ENCODE data around the gene RINT1.

Gene RINT1

GRCh38 chr7:105538339-105538738 lies 6.3 kb downstream of the RINT1 start:
- H3K4me3 ChIP-seq (replicated peaks; ENCODE audit: low read depth, low read length), result no peak overlapping the region
- no peak for TF ChIP-seq CTCF (IDR thresholded peaks at IDR 0.05; ENCODE audit: low read depth, low read length, missing control alignments)
- DNase-seq (ENCODE audit: extremely low read depth, low read depth), result no peak

- no peak overlapping the region for H3K4me3 ChIP-seq (replicated peaks; ENCODE audit: low read depth, low read length)
- no peak for TF ChIP-seq CTCF (IDR thresholded peaks at IDR 0.05; ENCODE audit: low read depth, low read length, missing control alignments)
- DNase-seq (ENCODE audit: extremely low read depth, low read depth), result no peak
These were observed 27.9 kb downstream of the RINT1 start for GRCh38 chr7:105559926-105560325.

- no peak for DNase-seq (ENCODE audit: extremely low read depth, low read depth)
- no peak overlapping the region for H3K4me3 ChIP-seq (replicated peaks; ENCODE audit: low read depth, low read length)
- TF ChIP-seq CTCF (IDR thresholded peaks at IDR 0.05; ENCODE audit: low read depth, low read length, missing control alignments), result no peak
These were observed 33.2 kb downstream of the RINT1 start for GRCh38 chr7:105565190-105565589.

- TF ChIP-seq CTCF (IDR thresholded peaks at IDR 0.05; ENCODE audit: low read depth, low read length, missing control alignments), result no peak
- no peak overlapping the region for H3K4me3 ChIP-seq (replicated peaks; ENCODE audit: low read depth, low read length)
- no peak for DNase-seq (ENCODE audit: extremely low read depth, low read depth)
These were observed 35.0 kb downstream of the RINT1 start for GRCh38 chr7:105567024-105567423.

GRCh38 chr7:105567821-105568220 lies 35.8 kb downstream of the RINT1 start:
- TF ChIP-seq CTCF (IDR thresholded peaks at IDR 0.05; ENCODE audit: low read depth, low read length, missing control alignments), result no peak
- DNase-seq (ENCODE audit: extremely low read depth, low read depth), result no peak

GRCh38 chr7:105571891-105572290 lies 39.9 kb downstream of the RINT1 start:
- no peak for DNase-seq (ENCODE audit: extremely low read depth, low read depth)
- no peak overlapping the region for H3K4me3 ChIP-seq (replicated peaks; ENCODE audit: low read depth, low read length)
- no peak for TF ChIP-seq CTCF (IDR thresholded peaks at IDR 0.05; ENCODE audit: low read depth, low read length, missing control alignments)

More at GRCh38 chr7:105567821-105568220, 35.8 kb downstream of the RINT1 start:
- H3K4me3 ChIP-seq (replicated peaks; ENCODE audit: low read depth, low read length), result no peak overlapping the region

GRCh38 chr7:105577251-105577650 lies 45.2 kb downstream of the RINT1 start:
- no peak for TF ChIP-seq CTCF (IDR thresholded peaks at IDR 0.05; ENCODE audit: low read depth, low read length, missing control alignments)
- no peak overlapping the region for H3K4me3 ChIP-seq (replicated peaks; ENCODE audit: low read depth, low read length)
- DNase-seq (ENCODE audit: extremely low read depth, low read depth), result no peak

Measured in HFF-Myc (cell line).